ENCODE data around the gene ZFP1.
"Not testable (repeated sequence)": the region's sequence is repeated elsewhere in the genome, so short reads cannot be mapped to it uniquely, and the experiment has no call there.

ZFP1 gene

DNA sequence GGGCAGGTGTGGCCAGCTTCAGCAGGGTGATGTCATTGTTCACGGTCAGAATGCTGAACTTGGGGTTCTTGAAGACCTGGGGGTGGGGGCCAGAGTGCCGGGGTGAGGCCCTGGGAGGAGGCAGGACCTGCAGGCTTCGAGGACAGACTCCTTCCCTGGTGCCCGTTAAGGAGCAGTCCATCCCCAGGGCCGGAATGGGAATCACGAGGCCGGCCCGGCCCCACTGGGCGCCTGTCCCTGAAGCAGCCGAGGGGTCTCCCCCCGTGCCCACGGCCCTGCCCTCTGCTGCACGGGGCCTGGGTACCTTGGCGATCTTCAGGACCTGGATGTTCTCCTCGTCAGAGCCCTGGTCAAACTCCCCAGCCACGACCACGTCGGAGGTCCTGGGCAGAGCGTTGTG lies 57.1 kb downstream of the ZFP1 start:
- DNase-seq, result not testable (repeated sequence)

DNA sequence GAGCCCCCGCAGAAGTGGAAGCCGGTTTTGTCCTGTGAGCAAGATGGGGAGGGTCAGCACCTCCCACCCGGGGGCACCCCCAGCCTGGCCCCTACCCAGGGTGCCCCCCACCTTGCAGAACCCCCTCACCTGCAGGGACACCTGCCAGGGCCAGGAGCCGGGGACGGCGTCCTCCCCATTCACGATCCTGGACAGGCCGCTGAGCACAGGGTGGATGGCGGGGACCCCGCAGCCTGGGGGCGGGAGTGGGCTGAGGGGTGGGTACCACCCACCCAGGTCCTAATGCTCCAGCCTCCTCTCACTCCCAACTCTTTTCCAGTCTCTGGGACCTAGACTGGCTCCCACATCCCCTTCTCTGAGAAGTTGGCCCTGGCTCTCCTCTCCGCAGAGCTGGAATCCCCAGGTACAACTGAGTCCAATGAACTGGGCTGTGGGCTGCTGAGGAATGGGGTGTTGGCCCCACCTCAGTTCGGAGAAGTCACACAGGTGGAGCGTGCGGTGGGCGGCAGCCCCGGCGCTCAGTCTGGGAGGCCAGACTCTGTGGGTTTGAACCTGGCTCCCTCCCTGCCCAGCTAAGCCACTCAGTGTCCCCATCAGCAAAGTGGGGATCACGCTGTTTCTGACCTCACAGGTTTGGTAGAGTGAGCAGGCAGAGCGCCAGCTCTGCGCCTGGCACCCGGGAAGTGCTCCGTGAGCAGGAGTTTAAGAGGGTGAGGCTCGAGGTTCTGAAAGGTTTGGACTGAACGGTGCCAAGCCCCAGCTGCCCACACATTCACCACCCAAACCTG lies 57.8 kb downstream of the ZFP1 start:
- DNase-seq, result not testable (repeated sequence)

DNA sequence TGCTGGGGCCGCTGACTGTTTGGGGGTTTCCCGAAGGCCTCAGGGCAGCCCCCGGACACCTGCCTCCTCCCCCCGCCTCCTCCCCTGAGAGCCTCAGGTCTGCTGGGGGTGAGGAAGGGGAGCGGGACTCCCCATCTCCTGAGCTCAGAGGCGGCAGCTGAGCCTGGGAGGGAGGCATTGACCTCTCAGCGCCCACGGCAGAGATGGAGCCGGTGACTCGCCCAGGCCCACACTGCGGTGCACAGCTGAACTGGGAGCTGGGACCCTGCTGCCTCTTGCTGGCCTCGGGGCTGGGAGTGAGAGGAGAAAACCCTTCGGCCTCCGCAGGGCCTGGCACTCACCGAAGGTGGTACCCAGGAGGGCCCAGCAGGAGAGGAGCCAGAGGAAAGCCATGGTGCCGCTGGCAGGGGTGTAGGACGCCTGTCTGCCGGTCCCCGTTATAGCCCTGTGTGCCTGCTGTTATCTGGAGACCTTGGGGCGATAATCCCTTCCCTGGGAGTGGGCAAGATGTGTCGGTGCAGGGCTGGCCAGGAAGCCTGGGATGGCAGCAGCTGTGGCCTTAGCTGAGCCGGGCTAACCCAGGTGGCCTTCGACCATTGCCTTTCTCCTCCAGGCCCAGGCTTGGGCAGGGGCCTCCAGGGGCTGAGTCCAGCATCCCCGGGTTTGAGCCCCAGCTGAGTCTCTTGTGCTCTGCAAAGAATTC lies 58.6 kb downstream of the ZFP1 start, which contains the start of gene CTRB2:
Gene CTRB2, minus strand, starts transcription at position 413 of the 703 bp plus-strand sequence. Its CDS starts 20 bp downstream, at position 393.
- no peak for DNase-seq

DNA sequence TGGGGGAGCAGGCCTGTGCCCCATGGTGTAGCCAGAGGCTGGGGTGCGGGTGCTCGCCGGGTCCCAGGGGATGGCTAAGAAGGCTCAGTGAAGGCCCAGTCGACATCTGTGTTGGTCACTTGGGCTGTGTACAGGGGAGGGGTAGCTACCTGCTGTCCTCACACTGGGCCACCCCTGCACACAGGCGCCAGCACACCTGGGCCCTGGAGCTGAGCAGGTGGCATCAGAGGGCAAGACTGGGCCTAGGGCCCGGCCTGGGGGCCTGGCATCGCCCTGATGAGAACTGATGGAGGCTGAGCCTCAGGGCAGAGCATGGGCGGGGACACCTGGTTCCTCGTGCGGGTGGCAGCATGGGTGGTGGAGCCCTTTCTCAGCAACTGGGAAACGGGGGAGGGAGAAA lies 59.5 kb downstream of the ZFP1 start:
- DNase-seq, result no peak

DNA sequence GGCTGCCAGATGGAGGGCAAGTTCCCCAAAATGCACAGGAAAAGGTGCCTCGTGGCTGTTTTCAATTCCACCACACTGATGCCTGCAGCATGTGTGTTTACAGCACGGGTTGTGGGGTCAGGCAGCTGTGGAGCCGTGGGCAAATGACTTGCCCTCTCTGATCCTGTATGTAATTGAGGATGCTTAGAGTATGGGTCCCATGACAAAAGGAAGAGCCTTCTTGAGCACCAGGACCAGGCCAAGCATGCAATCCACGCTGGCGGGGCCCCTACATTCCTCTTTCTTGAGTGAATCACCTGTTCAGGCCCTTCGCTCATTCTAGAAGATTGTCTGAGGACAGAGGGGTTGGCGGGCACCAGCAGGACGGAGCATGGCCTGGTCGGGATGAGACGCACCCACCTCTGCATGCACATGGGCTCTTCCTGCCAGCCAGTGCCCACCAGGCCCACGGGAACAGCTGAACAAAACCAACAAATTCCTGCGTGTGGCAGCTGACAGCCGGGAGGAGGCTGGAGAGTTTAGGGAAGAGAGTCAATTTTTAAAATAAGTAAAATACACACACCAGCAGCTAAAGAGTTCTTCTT lies 60.0 kb downstream of the ZFP1 start:
- DNase-seq, result no peak

DNA sequence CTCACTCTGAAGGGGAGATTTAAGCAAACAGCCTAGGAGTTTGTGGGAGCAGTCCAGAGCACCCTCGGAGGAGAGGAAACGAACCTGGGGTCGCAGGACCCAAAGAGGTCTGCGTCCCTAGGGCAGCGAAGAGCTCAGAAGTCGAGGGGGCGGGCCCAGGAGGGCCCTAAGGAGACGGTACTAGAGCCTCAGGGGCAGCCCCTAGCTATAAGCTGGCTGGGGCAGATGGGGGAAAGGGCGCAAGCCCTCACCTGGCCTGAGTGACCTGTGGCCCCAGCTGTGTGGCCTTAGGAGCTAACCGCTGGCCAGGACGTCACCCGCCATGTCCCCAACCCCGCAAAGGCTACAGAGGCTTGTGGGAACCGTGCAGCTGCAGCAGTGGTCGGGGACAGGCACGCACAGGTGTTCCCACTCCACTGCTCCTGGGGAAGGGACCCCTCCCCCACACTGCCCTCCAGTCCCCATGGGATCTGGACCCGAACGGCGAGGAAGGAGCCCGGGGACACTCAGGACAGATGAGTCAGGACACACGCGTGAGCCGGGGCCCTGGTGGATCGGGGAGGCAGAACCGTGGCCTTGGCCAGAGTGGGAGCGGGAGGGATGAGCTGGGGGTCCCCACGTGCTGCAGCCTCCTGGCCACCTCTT lies 60.7 kb downstream of the ZFP1 start:
- no peak for DNase-seq

DNA sequence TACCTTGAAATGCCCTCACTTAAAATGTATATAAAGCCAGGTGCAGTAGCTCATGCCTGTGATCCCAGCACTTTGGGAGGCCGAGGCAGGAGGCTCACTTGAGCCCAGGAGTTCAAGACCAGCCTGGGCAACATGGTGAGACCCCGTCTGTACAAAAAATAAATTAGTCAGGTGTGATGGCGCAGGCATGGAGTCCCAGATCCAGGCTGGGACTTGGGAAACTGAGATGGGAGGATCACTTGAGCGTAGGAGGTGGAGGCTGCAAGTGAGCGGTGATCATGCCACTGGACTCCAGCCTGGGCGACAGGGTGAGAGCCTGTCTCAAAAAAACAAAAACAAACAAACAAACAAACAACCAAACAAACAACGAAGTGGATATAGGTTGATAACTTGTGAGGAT lies 61.2 kb downstream of the ZFP1 start:
- DNase-seq, result not testable (repeated sequence)

DNA sequence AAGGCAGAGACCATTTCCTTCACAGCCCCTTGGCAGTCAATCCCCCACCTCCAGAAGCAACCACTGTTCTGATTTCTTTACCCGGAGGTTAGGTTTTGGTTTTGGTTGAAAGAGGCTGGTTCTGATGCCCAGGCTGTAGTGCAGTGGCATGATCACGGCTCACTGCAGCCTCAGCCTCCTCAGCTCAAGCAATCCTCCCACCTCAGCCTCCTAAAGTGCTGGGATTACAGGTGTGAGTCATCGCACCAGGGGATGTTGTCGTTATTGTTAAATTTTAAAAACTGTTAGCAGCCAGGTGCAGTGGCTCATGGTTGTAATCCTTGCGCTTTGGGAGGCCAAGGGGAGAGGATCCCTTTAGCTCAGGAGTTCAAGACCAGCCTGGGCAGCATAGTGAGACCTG lies 61.6 kb downstream of the ZFP1 start:
- DNase-seq, result no peak

DNA sequence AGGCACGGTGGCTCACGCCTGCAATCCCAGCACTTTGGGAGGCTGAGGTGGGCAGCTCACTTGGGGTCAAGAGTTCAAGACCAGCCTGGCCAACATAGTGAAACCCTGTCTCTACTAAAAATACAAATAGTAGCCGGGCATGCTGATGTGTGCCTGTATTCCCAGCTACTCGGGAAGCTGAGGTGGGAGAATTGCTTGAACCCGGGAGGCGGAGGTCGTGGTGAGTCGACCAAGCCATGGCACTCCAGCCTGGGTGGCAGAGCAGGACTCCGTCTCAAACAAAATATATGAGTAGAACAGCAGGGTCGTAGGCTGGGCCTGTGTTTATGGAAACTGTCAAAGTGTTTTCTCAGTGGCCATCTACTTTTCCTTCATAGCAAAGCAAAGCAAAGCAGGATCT lies 63.0 kb downstream of the ZFP1 start:
- not testable (repeated sequence) for DNase-seq

DNA sequence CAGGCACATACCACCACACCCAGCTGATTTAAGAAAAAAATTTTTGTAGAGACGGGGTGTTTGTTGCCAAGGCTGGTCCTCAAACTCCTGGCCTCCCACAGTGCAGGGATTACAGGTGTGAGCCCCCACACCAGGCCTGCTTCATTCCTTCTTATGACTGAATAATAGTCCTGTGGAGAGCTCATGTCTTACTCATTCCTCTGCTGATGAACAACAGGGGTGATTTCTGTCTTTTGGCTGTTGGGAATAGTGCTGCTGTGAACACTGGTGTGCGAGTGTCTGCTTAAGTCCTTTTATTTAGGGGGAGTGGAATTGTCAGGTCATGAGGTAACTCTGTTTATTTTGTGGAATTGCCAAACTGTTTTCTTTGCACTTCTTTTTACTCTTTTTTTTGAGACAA lies 67.8 kb downstream of the ZFP1 start:
- DNase-seq, result no peak

DNA sequence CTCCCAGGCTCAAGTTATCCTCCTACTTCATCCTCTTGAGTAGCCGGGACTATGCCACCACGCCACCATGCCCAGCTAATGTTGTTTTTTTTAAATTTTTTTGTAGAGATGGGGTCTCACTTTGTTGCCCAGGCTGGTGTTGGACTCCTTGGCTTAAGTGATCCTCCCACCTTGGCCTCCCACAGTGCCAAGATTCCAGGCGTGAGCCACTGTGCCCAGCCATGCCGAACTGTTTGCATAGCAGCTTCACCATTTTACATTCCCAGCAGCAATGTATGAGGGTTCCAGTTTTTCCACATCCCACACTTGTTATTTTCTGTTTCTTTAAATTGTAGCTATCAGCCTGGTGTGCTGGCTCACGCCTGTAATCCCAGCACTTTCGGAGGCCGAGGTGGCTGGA lies 68.3 kb downstream of the ZFP1 start:
- DNase-seq, result no peak

DNA sequence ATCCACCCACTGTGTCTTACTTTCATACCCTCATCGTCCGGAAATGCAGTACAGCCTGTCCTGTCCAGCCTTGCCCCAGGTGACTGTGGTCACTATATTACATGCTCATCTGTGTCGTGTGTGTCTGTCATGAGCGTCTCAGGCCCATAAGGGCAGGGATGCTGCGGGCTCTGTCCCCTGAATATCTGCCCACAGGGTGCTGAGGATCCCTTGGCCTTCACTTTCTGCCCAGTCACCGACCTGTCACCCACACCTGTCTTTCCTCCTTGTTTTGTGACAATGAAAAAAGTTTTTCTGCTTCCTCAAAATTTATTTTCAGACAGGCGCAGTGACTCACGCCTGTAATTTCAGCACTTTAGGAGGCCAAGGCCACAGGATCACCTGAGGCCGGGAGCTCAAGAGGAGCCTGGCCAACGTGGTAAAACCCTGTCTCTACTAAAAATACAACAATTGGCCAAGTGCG lies 69.1 kb downstream of the ZFP1 start:
- DNase-seq, result no peak

DNA sequence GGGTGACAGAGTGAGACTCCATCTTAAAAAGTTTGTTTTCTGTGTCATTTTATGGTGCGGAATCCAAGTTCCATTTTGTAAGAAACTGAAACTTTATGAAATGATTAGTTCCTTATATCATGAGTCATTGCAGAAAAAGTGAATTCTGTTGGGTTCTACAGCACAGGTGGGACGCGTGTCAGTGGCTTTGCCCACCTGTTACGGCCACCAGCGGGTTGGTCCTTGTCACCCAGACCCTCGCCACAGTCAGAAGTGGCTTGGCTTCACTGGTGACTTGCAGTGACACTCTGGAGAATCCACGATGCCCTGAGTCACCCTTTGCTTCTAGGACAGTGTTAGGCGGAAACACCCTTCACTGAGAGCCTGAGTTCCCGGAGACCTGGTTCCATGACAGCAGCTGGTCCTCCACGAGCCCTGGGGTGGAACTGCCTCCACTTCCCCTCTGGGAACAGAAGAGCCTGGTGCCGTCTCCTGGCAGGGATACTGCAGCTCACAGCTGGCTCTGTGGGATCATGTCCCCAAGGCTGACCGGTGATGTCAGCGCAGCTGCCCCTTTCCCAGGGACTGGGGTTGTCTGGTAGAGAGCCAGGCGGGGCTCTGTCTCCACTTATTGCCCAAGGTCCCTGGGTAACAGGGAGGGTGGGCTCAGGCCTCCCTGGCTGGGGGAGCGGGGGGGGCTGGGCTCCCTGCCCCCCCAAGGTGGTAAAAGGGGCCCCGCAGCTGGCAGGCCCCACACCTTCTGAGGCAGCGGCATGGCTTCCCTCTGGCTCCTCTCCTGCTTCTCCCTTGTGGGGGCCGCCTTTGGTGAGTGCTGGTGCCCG lies 70.1 kb downstream of the ZFP1 start, which contains the start of gene CTRB1:
Gene CTRB1, plus strand, starts transcription at position 733 of the 821 bp plus-strand sequence. Its CDS starts 20 bp downstream, at position 753.
- no peak for DNase-seq

DNA sequence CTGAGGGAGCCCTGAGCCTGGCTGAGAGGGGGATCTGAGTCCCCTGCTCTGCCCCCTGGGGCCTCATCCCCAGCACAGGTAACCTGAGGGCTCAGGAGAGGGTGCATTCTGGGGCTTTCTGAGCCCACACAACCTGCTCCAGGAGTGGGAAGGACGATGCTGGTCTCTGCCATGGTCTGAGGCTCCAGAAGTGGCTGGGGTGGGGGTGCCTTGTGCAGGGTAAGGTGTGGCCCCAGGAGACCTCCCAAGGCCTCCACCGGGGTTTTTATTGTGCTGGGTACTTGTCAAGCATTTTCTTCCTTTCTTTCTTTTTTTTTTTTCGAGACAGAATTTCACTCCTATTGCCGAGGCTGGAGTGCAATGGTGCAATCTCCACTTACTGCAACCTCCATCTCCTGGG lies 70.8 kb downstream of the ZFP1 start:
- no peak for DNase-seq

DNA sequence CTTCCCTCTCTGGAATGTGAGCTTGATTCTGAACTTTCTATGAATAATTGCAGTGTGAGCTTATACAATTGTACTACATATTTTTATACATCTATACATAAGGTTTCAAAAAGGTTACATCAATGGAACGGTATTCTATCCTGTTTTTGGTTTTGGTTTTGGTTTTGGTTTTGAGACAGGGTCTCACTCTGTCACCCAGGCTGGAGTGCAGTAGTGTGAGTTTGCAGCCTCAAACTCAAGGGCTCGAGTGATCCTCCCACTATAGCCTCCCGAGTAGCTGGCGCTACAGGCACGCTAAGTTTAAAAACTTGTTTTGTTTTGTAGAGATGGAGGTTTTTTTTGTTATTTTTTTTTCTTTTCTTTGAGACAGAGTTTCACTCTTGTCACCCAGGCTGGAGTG lies 71.5 kb downstream of the ZFP1 start:
- no peak for DNase-seq

Measured in GF-D8 (cell line).